Hepatic stellate cell (primary cell): ENCODE data around the gene GALE.

ENCODE experiments used
- DNase-seq: peaks from one replicate; pipeline ENCODE4 v3.0.0; 2011; ENCODE audit warnings: low spot score

Gene GALE

GRCh38 chr1:23751050-23751814 is 49.3 kb downstream of the GALE start:
- peak; percentile 80 for DNase-seq

- peak; percentile 34 for DNase-seq
Measured at GRCh38 chr1:23748016-23748415, 52.5 kb downstream of the GALE start.
